ENCODE measurements around the gene CDH11. TPM values are rescaled to one million over a fixed set of nuclear protein-coding genes. Genes with fewer than 3 reads are reported as not detected.

The CDH11 gene
- total RNA-seq, 1 experiment from 2014 or later = 0.64 TPM

- H3K4me3 ChIP-seq (ENCODE audit: low read depth in 2 of 2, low read length in 2 of 2) = 0 out of 4 replicates have a peak overlapping the region, but pooled peaks of 1 of the 2 experiments have one; percentile 8
- no TSS peak for BruUV-seq (replicated peaks)
- TF ChIP-seq POLR2AphosphoS5 (IDR thresholded peaks at IDR 0.05; ENCODE audit: low read depth, low read length) = no peak
- peak; percentile 85 for TF ChIP-seq CTCF (IDR thresholded peaks at IDR 0.05)
- H3K9me3 ChIP-seq (ENCODE audit: control insufficient read depth, insufficient read depth, low read depth, low read length) = no peaks in the 10 kb centered on the region
- POLR2A ChIA-PET = no interaction called here
- in situ Hi-C loops (cut with HindIII; ENCODE audit: low pct_unique_long_range_greater_than_20kb, low sequenced_read_pairs) = no loop called here
- no peaks in the 10 kb centered on the region for H3K36me3 ChIP-seq (ENCODE audit: control insufficient read depth, insufficient read depth, low read length)
- intact Hi-C loops (cut with micrococcal nuclease; ENCODE audit: unreplicated experiment) = loop anchor here (10.0 kb wide), 1 partner anchor 1653 kb away; no protein-coding TSS in a partner anchor
- DNase-seq (ENCODE audit: low read depth, low spot score) (peak; percentile 57), ATAC-seq (peak; percentile 85)
- CTCF ChIA-PET = no interaction called here
- no peak overlapping the region for H3K27ac ChIP-seq (ENCODE audit: low read length)
- no peaks in the 10 kb centered on the region for H3K27me3 ChIP-seq (ENCODE audit: control insufficient read depth, insufficient read depth, low read length)
- 0 out of 2 replicates have a peak, but pooled peaks cover 3% of the 10 kb centered on the region for H3K4me1 ChIP-seq (ENCODE audit: control insufficient read depth, insufficient read depth, low read length)
These were observed 3.9 kb downstream of the CDH11 start for GRCh38 chr16:65117811-65118448.

- H3K9me3 ChIP-seq (ENCODE audit: control insufficient read depth, insufficient read depth, low read depth, low read length) = no peaks in the 10 kb centered on the region
- ATAC-seq = no peak
- in situ Hi-C loops (cut with HindIII; ENCODE audit: low pct_unique_long_range_greater_than_20kb, low sequenced_read_pairs) = no loop called here
- ChIA-PET CTCF (no interaction called here), POLR2A (no interaction called here)
- no peaks in the 10 kb centered on the region for H3K4me1 ChIP-seq (ENCODE audit: control insufficient read depth, insufficient read depth, low read length)
- no TSS peak for BruUV-seq (replicated peaks)
- no peak overlapping the region for H3K27ac ChIP-seq (ENCODE audit: low read length)
- TF ChIP-seq POLR2AphosphoS5 (IDR thresholded peaks at IDR 0.05; ENCODE audit: low read depth, low read length) (no peak), SIN3A (IDR thresholded peaks at IDR 0.05; ENCODE audit: borderline replicate concordance, insufficient read depth, low read depth, low read length) (no peak), REST (IDR thresholded peaks at IDR 0.05; ENCODE audit: insufficient read depth in 1 of 2, low read depth in 2 of 2, low read length in 1 of 2) (no peak), TCF7L2 (IDR thresholded peaks at IDR 0.05; ENCODE audit: low read depth, low read length) (no peak), CTCF (IDR thresholded peaks at IDR 0.05) (no peak)
- no peak overlapping the region for H3K4me3 ChIP-seq (ENCODE audit: low read depth in 2 of 2, low read length in 2 of 2)
- intact Hi-C loops (cut with micrococcal nuclease; ENCODE audit: unreplicated experiment) = loop anchor here (10.0 kb wide), 1 partner anchor 1652 kb away; no protein-coding TSS in a partner anchor
- DNase-seq (ENCODE audit: low read depth, low spot score) = no peak
- no peaks in the 10 kb centered on the region for H3K27me3 ChIP-seq (ENCODE audit: control insufficient read depth, insufficient read depth, low read length)
- no peaks in the 10 kb centered on the region for H3K36me3 ChIP-seq (ENCODE audit: control insufficient read depth, insufficient read depth, low read length)
These were observed 4.9 kb downstream of the CDH11 start for GRCh38 chr16:65116818-65117430.
